GM12878 (cell line): Measurements from ENCODE around the gene BAG3.

Experiments used
- CEBPB ChIP-seq, 2 experiments: fragments of 150-350 bp in 1 of 2; IDR thresholded peaks; 2 replicates each; pipeline ENCODE4 v1.6.1; 2012 to 2014; ENCODE audit warnings: low read depth in 2 of 2, low read length in 2 of 2, borderline replicate concordance in 1 of 2, inconsistent platforms in 1 of 2
- HCFC1 ChIP-seq: fragments of 150-350 bp; IDR thresholded peaks from 2 replicates; pipeline ENCODE4 v1.6.1; 2014; ENCODE audit warnings: low read length
- MEF2A ChIP-seq: IDR thresholded peaks from 2 replicates; pipeline ENCODE4 v1.6.1; 2011; ENCODE audit warnings: low read depth, mild to moderate bottlenecking, low read length, moderate library complexity; ENCODE audit not compliant: insufficient read depth
- RAD21 ChIP-seq: IDR thresholded peaks from 2 replicates; pipeline ENCODE4 v1.6.1; 2011; ENCODE audit warnings: mild to moderate bottlenecking, low read depth, low read length, moderate library complexity; ENCODE audit not compliant: insufficient read depth
- RCOR1 ChIP-seq: conservative IDR thresholded peaks from 2 replicates; pipeline ENCODE4 v1.6.1; 2012; ENCODE audit warnings: low read depth, low read length, improper control_type of control experiment
- SIN3A ChIP-seq: IDR thresholded peaks from 2 replicates; pipeline ENCODE4 v1.6.1; 2012; ENCODE audit warnings: low read depth, low read length, improper control_type of control experiment
- TAF1 ChIP-seq: IDR thresholded peaks from 2 replicates; pipeline ENCODE4 v1.6.1; 2011; ENCODE audit warnings: mild to moderate bottlenecking, low read depth, low read length, borderline replicate concordance
- TF ChIP-seq, protein P1 (sequence below): IDR thresholded peaks from 2 replicates; pipeline ENCODE4 v1.6.1; 2012; ENCODE audit warnings: mild to moderate bottlenecking, low read depth, low read length
- TF ChIP-seq, protein P2 (sequence below), 3 experiments: IDR thresholded peaks in 2 of 3; conservative IDR thresholded peaks in 1 of 3; 2 replicates each; pipeline ENCODE4 v1.5.1; 2011; ENCODE audit warnings: low read depth in 3 of 3, low read length in 3 of 3, mild to moderate bottlenecking in 3 of 3, control low read depth in 2 of 3, moderate library complexity in 2 of 3, inconsistent platforms in 1 of 3, mixed read lengths in 1 of 3; ENCODE audit not compliant: control insufficient read depth in 2 of 3, insufficient read depth in 1 of 3; ENCODE audit errors: extremely low read depth in 1 of 3

DNA sequence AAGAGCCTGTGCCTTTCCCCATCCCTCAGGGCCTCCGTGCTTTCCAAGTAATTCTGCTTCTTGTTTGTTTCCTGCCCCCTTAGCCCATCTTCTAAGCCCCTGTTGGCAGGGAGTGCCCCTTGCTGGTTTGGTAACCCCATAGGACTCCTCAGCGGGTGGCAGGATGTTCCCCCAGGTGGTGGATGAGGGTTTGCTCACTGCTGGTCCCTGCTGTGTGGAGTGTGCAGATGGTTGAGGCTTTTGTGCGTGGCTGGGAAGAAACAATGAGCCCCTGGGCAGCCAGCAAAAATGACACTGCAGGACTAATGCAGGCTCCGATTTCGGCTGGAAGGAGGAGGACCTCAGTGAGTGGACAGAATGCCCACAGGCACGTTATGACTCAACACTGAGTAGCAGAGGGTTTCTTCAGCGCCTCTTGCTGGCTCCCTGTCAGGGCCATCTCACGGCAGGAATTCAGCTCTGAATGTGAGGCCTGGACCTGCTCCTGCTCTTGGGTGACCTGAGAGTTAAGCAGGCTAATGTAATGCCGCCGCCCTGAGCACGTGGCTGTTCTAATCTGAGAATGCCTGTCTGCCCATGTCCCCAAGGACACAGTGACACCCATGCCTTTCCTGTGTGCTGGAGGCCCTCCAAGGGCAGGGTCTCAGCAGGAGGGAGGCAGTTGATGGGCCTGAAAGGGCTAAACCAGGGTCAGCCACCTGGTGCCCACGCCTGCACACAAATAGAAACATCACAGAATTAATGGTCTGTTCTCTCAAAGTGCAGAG lies 16.6 kb downstream of the BAG3 start:
- no peak for TF ChIP-seq MEF2A
- TF ChIP-seq RAD21 = no peak
- TF ChIP-seq, protein P1, sequence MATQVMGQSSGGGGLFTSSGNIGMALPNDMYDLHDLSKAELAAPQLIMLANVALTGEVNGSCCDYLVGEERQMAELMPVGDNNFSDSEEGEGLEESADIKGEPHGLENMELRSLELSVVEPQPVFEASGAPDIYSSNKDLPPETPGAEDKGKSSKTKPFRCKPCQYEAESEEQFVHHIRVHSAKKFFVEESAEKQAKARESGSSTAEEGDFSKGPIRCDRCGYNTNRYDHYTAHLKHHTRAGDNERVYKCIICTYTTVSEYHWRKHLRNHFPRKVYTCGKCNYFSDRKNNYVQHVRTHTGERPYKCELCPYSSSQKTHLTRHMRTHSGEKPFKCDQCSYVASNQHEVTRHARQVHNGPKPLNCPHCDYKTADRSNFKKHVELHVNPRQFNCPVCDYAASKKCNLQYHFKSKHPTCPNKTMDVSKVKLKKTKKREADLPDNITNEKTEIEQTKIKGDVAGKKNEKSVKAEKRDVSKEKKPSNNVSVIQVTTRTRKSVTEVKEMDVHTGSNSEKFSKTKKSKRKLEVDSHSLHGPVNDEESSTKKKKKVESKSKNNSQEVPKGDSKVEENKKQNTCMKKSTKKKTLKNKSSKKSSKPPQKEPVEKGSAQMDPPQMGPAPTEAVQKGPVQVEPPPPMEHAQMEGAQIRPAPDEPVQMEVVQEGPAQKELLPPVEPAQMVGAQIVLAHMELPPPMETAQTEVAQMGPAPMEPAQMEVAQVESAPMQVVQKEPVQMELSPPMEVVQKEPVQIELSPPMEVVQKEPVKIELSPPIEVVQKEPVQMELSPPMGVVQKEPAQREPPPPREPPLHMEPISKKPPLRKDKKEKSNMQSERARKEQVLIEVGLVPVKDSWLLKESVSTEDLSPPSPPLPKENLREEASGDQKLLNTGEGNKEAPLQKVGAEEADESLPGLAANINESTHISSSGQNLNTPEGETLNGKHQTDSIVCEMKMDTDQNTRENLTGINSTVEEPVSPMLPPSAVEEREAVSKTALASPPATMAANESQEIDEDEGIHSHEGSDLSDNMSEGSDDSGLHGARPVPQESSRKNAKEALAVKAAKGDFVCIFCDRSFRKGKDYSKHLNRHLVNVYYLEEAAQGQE = no peak
- TF ChIP-seq HCFC1 = no peak
- TF ChIP-seq TAF1 = no peak
- no peak for TF ChIP-seq RCOR1
- no peak for TF ChIP-seq SIN3A
- TF ChIP-seq, protein P2, sequence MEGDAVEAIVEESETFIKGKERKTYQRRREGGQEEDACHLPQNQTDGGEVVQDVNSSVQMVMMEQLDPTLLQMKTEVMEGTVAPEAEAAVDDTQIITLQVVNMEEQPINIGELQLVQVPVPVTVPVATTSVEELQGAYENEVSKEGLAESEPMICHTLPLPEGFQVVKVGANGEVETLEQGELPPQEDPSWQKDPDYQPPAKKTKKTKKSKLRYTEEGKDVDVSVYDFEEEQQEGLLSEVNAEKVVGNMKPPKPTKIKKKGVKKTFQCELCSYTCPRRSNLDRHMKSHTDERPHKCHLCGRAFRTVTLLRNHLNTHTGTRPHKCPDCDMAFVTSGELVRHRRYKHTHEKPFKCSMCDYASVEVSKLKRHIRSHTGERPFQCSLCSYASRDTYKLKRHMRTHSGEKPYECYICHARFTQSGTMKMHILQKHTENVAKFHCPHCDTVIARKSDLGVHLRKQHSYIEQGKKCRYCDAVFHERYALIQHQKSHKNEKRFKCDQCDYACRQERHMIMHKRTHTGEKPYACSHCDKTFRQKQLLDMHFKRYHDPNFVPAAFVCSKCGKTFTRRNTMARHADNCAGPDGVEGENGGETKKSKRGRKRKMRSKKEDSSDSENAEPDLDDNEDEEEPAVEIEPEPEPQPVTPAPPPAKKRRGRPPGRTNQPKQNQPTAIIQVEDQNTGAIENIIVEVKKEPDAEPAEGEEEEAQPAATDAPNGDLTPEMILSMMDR (IDR thresholded peaks at IDR 0.05 in 2 of 3, conservative IDR thresholded peaks at IDR 0.05 in 1 of 3; ENCODE audit: control insufficient read depth in 2 of 3, extremely low read depth in 1 of 3, insufficient read depth in 1 of 3, low read depth in 3 of 3, low read length in 3 of 3) = no peak
- no peak for TF ChIP-seq CEBPB (IDR thresholded peaks at IDR 0.05; ENCODE audit: borderline replicate concordance in 1 of 2, low read depth in 2 of 2, low read length in 2 of 2)
